DOHH2 (cell line): ENCODE data around the gene PCNX3.

Experiments used
- CTCF ChIP-seq: fragments of 200-600 bp; sonication (generic); IDR thresholded peaks from one replicate; pipeline ENCODE4 v1.5.1; 2014; ENCODE audit warnings: antibody characterized with exemption, mild to moderate bottlenecking, low read depth, low read length; ENCODE audit not compliant: poor library complexity, severe bottlenecking
- EZH2phosphoT487 ChIP-seq: fragments of 200-600 bp; sonication (generic); IDR thresholded peaks from 2 replicates; pipeline ENCODE4 v1.6.1; 2017; ENCODE audit warnings: borderline replicate concordance, mild to moderate bottlenecking, antibody characterized with exemption, low read length, moderate library complexity, mixed read lengths

GRCh38 chr11:65648997-65649493 is 33.5 kb downstream of the PCNX3 start:
- TF ChIP-seq CTCF (no peak), EZH2phosphoT487 (no peak)
